Hepatocyte (in vitro differentiated cells): ENCODE results near the gene ZNF423. TPM values are rescaled to one million over a fixed set of nuclear protein-coding genes. Genes with fewer than 3 reads are reported as not detected.
A peak's percentile ranks its signal among the peaks of the same experiment; 100 is the strongest.

Experiments used
- DNase-seq: peaks from one replicate; pipeline ENCODE4 v3.0.0-alpha.2; 2016; ENCODE audit warnings: low spot score
- H2AFZ ChIP-seq: fragments of 200-600 bp; sonication (generic); 2 replicates; pipeline ENCODE4 v1.6.0; 2016; ENCODE audit warnings: antibody characterized with exemption, mild to moderate bottlenecking
- H3K27ac ChIP-seq: fragments of 200-600 bp; sonication (generic); 2 replicates; pipeline ENCODE4 v1.5.1; 2016; ENCODE audit warnings: mild to moderate bottlenecking
- H3K27me3 ChIP-seq: fragments of 200-600 bp; sonication (generic); 2 replicates; pipeline ENCODE4 v1.6.1; 2016
- H3K36me3 ChIP-seq: fragments of 200-600 bp; sonication (generic); replicated peaks from 2 replicates; pipeline ENCODE4 v1.5.1; 2016; ENCODE audit warnings: low read depth; ENCODE audit not compliant: insufficient read depth
- H3K4me1 ChIP-seq: fragments of 200-600 bp; sonication (generic); 2 replicates; pipeline ENCODE4 v1.5.1; 2016; ENCODE audit warnings: mild to moderate bottlenecking, moderate library complexity; ENCODE audit not compliant: insufficient read depth
- H3K4me2 ChIP-seq: fragments of 200-600 bp; sonication (generic); 2 replicates; pipeline ENCODE4 v1.6.0; 2016
- H3K4me3 ChIP-seq: fragments of 200-600 bp; sonication (generic); 2 replicates; pipeline ENCODE4 v1.5.1; 2016; ENCODE audit warnings: mild to moderate bottlenecking
- H3K79me2 ChIP-seq: fragments of 200-600 bp; sonication (generic); 2 replicates; pipeline ENCODE4 v1.6.0; 2017; ENCODE audit warnings: mild to moderate bottlenecking
- H3K9me2 ChIP-seq: fragments of 200-600 bp; sonication (generic); replicated peaks from 2 replicates; pipeline ENCODE4 v1.6.0; 2017; ENCODE audit warnings: mild to moderate bottlenecking; ENCODE audit not compliant: insufficient read depth
- H3K9me3 ChIP-seq: fragments of 200-600 bp; sonication (generic); 2 replicates; pipeline ENCODE4 v1.5.1; 2016; ENCODE audit warnings: low read depth, mild to moderate bottlenecking
- H4K20me1 ChIP-seq: fragments of 200-600 bp; sonication (generic); 2 replicates; pipeline ENCODE4 v1.6.0; 2016; ENCODE audit warnings: mild to moderate bottlenecking; ENCODE audit not compliant: insufficient read depth, poor library complexity, severe bottlenecking
- EZH2 ChIP-seq: fragments of 200-600 bp; sonication (generic); IDR thresholded peaks from 2 replicates; pipeline ENCODE4 v1.6.1; 2016; ENCODE audit warnings: antibody characterized with exemption, mild to moderate bottlenecking, borderline replicate concordance
- EZH2phosphoT487 ChIP-seq: fragments of 200-600 bp; sonication (generic); IDR thresholded peaks from one replicate; pipeline ENCODE4 v1.6.1; 2018; ENCODE audit warnings: antibody characterized with exemption, mild to moderate bottlenecking, low read depth, moderate library complexity; ENCODE audit not compliant: unreplicated experiment, severe bottlenecking
- WGBS: methylation state at CpG from one replicate; pipeline ENCODE4 v1.1.6; 2016; ENCODE audit warnings: low lambda C conversion rate; ENCODE audit errors: missing lambda C conversion rate; 5-methylcytosine and 5-hydroxymethylcytosine counted together
- polyA plus RNA-seq: library from polyadenylated mRNA; unstranded; fragments of >200 nt; fragmentation: Nextera tagmentation; extraction: Ambion mirVana; gene quantifications from 2 replicates; pipeline ENCODE4 v1.2.1, GENCODE V29; 2016
- total RNA-seq: library from RNA; depleted of rRNA; stranded (reverse); fragments of >200 nt; gene quantifications from 2 replicates; pipeline ENCODE4 v1.2.3, GENCODE V29; 2014
- TF ChIP-seq, protein P1 (sequence below): fragments of 200-600 bp; sonication (generic); IDR thresholded peaks from 2 replicates; pipeline ENCODE4 v1.5.1; 2016; ENCODE audit warnings: antibody characterized with exemption, mild to moderate bottlenecking; ENCODE audit not compliant: poor library complexity

ZNF423 gene
- total and polyA plus RNA-seq, 2 experiments from 2014 or later = 9.6 to 11.8 TPM

DNA sequence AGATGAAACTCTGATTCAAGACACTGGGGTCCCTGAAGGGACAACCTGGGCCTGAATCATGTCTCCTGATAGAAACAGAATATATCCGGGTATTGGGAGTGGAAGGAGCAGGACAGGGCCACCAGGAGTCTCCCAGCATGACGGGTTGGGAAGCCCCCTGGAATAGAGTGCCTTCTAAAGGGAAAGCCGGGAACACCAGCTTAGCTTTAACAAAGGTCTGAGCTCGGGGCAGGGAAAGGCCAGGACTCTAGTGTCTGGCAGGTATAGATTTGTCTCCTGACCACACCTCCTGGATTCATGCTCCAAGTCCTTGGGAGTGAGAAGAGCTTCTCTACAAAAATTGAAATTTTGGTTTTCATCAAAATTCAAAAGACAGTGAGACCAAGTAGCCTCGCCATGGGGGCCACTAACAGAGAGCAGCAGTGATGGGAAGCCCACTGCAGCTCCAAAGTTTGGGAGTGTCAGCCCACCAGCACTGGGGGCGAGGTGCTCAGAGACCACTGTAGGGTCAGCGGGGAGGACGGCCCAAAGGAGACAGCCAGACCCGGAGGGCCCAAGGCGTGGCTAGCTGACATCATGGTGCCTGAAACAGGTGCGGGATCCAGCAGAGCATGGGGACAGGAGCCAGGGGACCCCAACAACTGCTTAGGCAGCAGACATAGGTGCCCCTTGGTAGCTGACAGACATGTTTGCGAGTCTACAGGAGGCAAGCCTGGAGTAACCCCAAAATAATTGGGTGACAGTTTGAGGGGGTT lies 401.3 kb downstream of the ZNF423 start:
- Histone ChIP-seq H2AFZ (no peak overlapping the region), H3K4me1 (no peaks in the 10 kb centered on the region), H3K27me3 (no peaks in the 10 kb centered on the region), H3K9me2 (no peaks in the 10 kb centered on the region), H4K20me1 (no peaks in the 10 kb centered on the region), H3K79me2 (no peaks in the 10 kb centered on the region), H3K4me2 (no peak overlapping the region), H3K4me3 (no peak overlapping the region), H3K9me3 (no peaks in the 10 kb centered on the region), H3K36me3 (no peaks in the 10 kb centered on the region), H3K27ac (no peak overlapping the region)
- 96% methylated on average over 12 of the region's 12 CpGs for WGBS
- no peak for DNase-seq
- TF ChIP-seq EZH2 (no peak), EZH2phosphoT487 (no peak)
- TF ChIP-seq, protein P1, sequence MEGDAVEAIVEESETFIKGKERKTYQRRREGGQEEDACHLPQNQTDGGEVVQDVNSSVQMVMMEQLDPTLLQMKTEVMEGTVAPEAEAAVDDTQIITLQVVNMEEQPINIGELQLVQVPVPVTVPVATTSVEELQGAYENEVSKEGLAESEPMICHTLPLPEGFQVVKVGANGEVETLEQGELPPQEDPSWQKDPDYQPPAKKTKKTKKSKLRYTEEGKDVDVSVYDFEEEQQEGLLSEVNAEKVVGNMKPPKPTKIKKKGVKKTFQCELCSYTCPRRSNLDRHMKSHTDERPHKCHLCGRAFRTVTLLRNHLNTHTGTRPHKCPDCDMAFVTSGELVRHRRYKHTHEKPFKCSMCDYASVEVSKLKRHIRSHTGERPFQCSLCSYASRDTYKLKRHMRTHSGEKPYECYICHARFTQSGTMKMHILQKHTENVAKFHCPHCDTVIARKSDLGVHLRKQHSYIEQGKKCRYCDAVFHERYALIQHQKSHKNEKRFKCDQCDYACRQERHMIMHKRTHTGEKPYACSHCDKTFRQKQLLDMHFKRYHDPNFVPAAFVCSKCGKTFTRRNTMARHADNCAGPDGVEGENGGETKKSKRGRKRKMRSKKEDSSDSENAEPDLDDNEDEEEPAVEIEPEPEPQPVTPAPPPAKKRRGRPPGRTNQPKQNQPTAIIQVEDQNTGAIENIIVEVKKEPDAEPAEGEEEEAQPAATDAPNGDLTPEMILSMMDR = no peak

DNA sequence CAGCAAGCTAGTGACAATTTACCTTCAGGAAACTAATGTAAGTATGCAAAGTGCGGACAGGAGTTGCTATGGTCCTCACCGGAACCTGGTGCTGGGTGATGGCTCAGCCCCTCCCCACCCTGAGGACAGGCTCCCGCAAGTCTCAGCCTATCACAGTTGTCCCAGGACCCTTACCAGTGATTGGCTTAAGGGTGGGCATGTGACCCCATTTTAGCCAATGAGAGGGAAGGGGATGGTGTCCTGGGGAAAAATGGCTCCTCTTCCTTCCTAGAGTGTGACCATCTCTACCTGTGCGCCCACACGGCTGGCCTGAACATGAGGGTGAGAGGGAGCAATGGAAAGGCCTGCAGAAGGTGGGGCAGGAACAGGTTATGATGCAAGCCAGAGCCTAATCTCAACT lies 401.9 kb downstream of the ZNF423 start:
- no peak for DNase-seq

DNA sequence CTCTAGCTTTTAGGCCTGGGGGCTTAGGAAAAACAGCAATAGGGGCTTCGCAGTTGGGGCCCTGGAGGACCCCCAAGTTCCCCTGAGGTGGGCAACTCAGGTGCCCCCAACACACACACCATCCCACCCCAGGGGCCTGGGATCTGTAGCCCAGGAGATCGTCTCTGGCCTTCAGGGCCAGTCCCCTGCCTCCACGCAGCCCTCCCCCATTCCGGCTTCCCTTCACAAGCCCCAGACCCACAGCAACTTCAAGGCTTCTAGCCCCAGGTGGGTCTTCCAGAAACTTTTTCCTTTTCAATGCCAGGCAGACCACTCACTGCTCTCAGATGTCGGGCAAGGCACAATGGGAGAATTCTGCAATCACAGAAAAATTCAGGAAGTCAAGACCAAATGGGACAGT lies 402.9 kb downstream of the ZNF423 start:
- Histone ChIP-seq H3K4me2 (no peak overlapping the region), H2AFZ (no peak overlapping the region), H4K20me1 (no peaks in the 10 kb centered on the region), H3K36me3 (no peaks in the 10 kb centered on the region), H3K4me3 (no peak overlapping the region), H3K4me1 (no peaks in the 10 kb centered on the region), H3K27me3 (no peaks in the 10 kb centered on the region), H3K79me2 (no peaks in the 10 kb centered on the region), H3K9me2 (no peaks in the 10 kb centered on the region), H3K9me3 (no peaks in the 10 kb centered on the region), H3K27ac (no peak overlapping the region)
- DNase-seq = no peak
- WGBS = 95% methylated on average over 5 of the region's 5 CpGs
- TF ChIP-seq, protein P1 = no peak
- TF ChIP-seq EZH2phosphoT487 (no peak), EZH2 (no peak)

More for the DNA sequence above, 401.9 kb downstream of the ZNF423 start:
- no peak overlapping the region for H3K4me3 ChIP-seq
- no peaks in the 10 kb centered on the region for H3K9me2 ChIP-seq
- H3K79me2 ChIP-seq = no peaks in the 10 kb centered on the region
- no peaks in the 10 kb centered on the region for H4K20me1 ChIP-seq
- H3K36me3 ChIP-seq = no peaks in the 10 kb centered on the region
- H3K4me1 ChIP-seq = no peaks in the 10 kb centered on the region
- H3K27me3 ChIP-seq = no peaks in the 10 kb centered on the region
- no peak overlapping the region for H3K4me2 ChIP-seq
- WGBS = 92% methylated on average over 5 of the region's 5 CpGs
- H3K27ac ChIP-seq = no peak overlapping the region
- no peaks in the 10 kb centered on the region for H3K9me3 ChIP-seq
- TF ChIP-seq EZH2 = no peak
- TF ChIP-seq, protein P1 = no peak
- TF ChIP-seq EZH2phosphoT487 = no peak
- no peak overlapping the region for H2AFZ ChIP-seq

DNA sequence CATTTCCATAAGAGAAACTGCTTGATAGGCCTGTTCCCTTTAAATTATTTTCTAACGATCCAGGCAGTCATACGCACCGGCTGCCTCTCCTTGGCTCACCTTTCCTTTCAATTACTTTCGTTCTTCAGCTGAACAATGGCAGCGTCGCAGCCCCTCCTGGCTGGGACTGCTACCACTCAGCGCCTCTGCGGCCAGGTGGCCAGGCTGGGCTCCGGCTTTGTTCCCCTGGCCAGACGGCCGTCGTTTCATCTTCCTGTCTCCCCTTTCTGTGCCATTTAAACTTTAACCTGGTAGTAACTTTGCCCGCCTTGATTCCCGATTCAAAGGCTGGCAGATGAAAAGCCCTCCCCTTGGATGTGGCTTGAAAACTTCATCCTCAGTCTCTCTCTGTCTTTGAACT lies 403.3 kb downstream of the ZNF423 start:
- TF ChIP-seq EZH2 (no peak), EZH2phosphoT487 (no peak)
- TF ChIP-seq, protein P1 = no peak
- Histone ChIP-seq H3K36me3 (no peaks in the 10 kb centered on the region), H2AFZ (no peak overlapping the region), H3K27me3 (no peaks in the 10 kb centered on the region), H3K4me1 (no peaks in the 10 kb centered on the region), H3K9me3 (no peaks in the 10 kb centered on the region), H3K4me2 (peak overlapping the region; percentile 31), H4K20me1 (no peaks in the 10 kb centered on the region), H3K9me2 (no peaks in the 10 kb centered on the region), H3K27ac (no peak overlapping the region), H3K79me2 (no peaks in the 10 kb centered on the region), H3K4me3 (no peak overlapping the region)
- DNase-seq = no peak
- 46% methylated on average over 14 of the region's 14 CpGs for WGBS
